CD8-positive, alpha-beta memory T cell (primary cell): ENCODE results near the gene C6orf47. TPM values are rescaled to one million over a fixed set of nuclear protein-coding genes. Genes with fewer than 3 reads are reported as not detected.
A peak's percentile ranks its signal among the peaks of the same experiment; 100 is the strongest.

Experiments used
- CTCF ChIA-PET: fragments of 350-600 bp; sonication (Branson Sonifier 250); formaldehyde crosslinking; loops from one replicate; lab custom pipeline; 2021; ENCODE audit warnings: antibody characterized with exemption; lab: Charles Lee
- POLR2A ChIA-PET: fragments of 350-600 bp; sonication (Branson Sonifier 250); formaldehyde crosslinking; loops from one replicate; lab custom pipeline; 2021; ENCODE audit warnings: antibody characterized with exemption; lab: Charles Lee
- DNase-seq, 5 donors: peaks; one replicate each; pipeline versions ENCODE4 v3.0.0 to v3.0.0-alpha.2; 2020 to 2022; ENCODE audit warnings: mixed read lengths in 1 of 5
- H3K27ac ChIP-seq: one replicate; pipeline ENCODE4 v1.7.0; 2013; ENCODE audit warnings: low read depth, mild to moderate bottlenecking, low read length, moderate library complexity
- H3K27me3 ChIP-seq: 2 replicates; pipeline ENCODE4 v1.7.0; 2013; ENCODE audit warnings: low read length, mild to moderate bottlenecking; ENCODE audit not compliant: insufficient read depth, poor library complexity, severe bottlenecking
- H3K36me3 ChIP-seq: 2 replicates; pipeline ENCODE4 v1.7.0; 2013; ENCODE audit warnings: mild to moderate bottlenecking, low read length, moderate library complexity; ENCODE audit not compliant: insufficient read depth
- H3K4me1 ChIP-seq: 2 replicates; pipeline ENCODE4 v1.7.0; 2013; ENCODE audit warnings: mild to moderate bottlenecking, low read length, moderate library complexity; ENCODE audit not compliant: insufficient read depth
- H3K4me3 ChIP-seq: 2 replicates; pipeline ENCODE4 v1.7.0; 2013; ENCODE audit warnings: mild to moderate bottlenecking, low read length
- H3K9me3 ChIP-seq: 2 replicates; pipeline ENCODE4 v1.7.0; 2013; ENCODE audit warnings: mild to moderate bottlenecking, low read length
- H3K27ac Mint-ChIP-seq, 8 donors: one replicate each; pipeline ENCODE4 v1.8.0; 2020 to 2021; ENCODE audit warnings: mixed read lengths in 8 of 8, mild to moderate bottlenecking in 6 of 8, inconsistent platforms in 3 of 8, moderate library complexity in 3 of 8
- H3K27me3 Mint-ChIP-seq, 2 donors: one replicate each; pipeline ENCODE4 v1.8.0; 2020 to 2021; ENCODE audit warnings: mixed read lengths in 2 of 2, mild to moderate bottlenecking in 1 of 2, moderate library complexity in 1 of 2
- H3K36me3 Mint-ChIP-seq, 3 donors: one replicate each; pipeline ENCODE4 v1.8.0; 2020 to 2021; ENCODE audit warnings: mixed read lengths in 3 of 3, inconsistent platforms in 1 of 3, mild to moderate bottlenecking in 1 of 3
- H3K4me1 Mint-ChIP-seq, 3 donors: one replicate each; pipeline ENCODE4 v1.8.0; 2020 to 2021; ENCODE audit warnings: mixed read lengths in 3 of 3, inconsistent platforms in 1 of 3, mild to moderate bottlenecking in 1 of 3
- H3K4me3 Mint-ChIP-seq, 7 donors: one replicate each; pipeline ENCODE4 v1.8.0; 2020 to 2021; ENCODE audit warnings: mixed read lengths in 7 of 7, mild to moderate bottlenecking in 6 of 7, moderate library complexity in 4 of 7, inconsistent platforms in 2 of 7
- H3K9me3 Mint-ChIP-seq, 5 donors: one replicate each; pipeline ENCODE4 v1.8.0; 2020 to 2022; ENCODE audit warnings: mixed read lengths in 5 of 5, mild to moderate bottlenecking in 3 of 5, moderate library complexity in 2 of 5, inconsistent platforms in 1 of 5
- polyA plus RNA-seq: library from polyadenylated mRNA; unstranded; fragments of 300-500 nt; fragmentation: Illumina TruSeq; gene quantifications from one replicate; pipeline ENCODE4 v1.2.3, GENCODE V29; 2021
- total RNA-seq, 2 experiments: library from RNA; stranded (reverse); gene quantifications; one replicate each; pipeline ENCODE4 v1.2.3, GENCODE V29; 2021

The C6orf47 gene
- total and polyA plus RNA-seq, 3 experiments from 2014 or later, result 19.5 to 37.0 (median 20.0) TPM

GRCh38 chr6:31619805-31620585 lies 40.6 kb downstream of the C6orf47 start:
- Mint-ChIP-seq H3K27me3 (peaks cover 0 to 3% of the 10 kb centered on the region in 2 donors), H3K27ac (peak overlapping the region; percentile 94 to 100 (median 98)), H3K9me3 (no peaks in the 10 kb centered on the region), H3K36me3 (peaks cover 0 to 31% (median 11%) of the 10 kb centered on the region in 3 donors), H3K4me1 (peaks cover 37 to 56% (median 47%) of the 10 kb centered on the region in 3 donors), H3K4me3 (peak overlapping the region; percentile 86 to 95 (median 91))
- Histone ChIP-seq H3K9me3 (no peaks in the 10 kb centered on the region), H3K36me3 (peaks cover 18% of the 10 kb centered on the region), H3K4me1 (peaks cover 37% of the 10 kb centered on the region), H3K27me3 (no peaks in the 10 kb centered on the region), H3K4me3 (peak overlapping the region; percentile 92), H3K27ac (peak overlapping the region; percentile 99)
- POLR2A ChIA-PET, result interaction anchor here (0.7 to 1.4 kb wide), 6 partner anchors 32 to 1834 kb away, joined by 4 to 10 read pairs (median 4); partner anchors contain the start of genes C6orf47 and GPANK1
- CTCF ChIA-PET, result interaction anchor here (0.7 to 1.8 kb wide), 6 partner anchors 23 to 203 kb away, joined by 3 to 5 read pairs (median 4); partner anchors contain the start of genes DDX39B, LST1 and LTB
- DNase-seq, result peak; percentile 95 to 98 (median 96)

- Histone ChIP-seq H3K36me3 (no peaks in the 10 kb centered on the region), H3K27ac (no peak overlapping the region), H3K4me3 (no peak overlapping the region), H3K27me3 (no peaks in the 10 kb centered on the region), H3K4me1 (peaks cover 40% of the 10 kb centered on the region), H3K9me3 (no peaks in the 10 kb centered on the region)
- H3K36me3 Mint-ChIP-seq, result peaks cover 0 to 7% (median 3%) of the 10 kb centered on the region in 3 donors
- CTCF ChIA-PET, result interaction anchor here (1.9 kb wide), 1 partner anchor 18 kb away, joined by 6 read pairs; no protein-coding TSS in a partner anchor
- peak overlapping the region in 6 of 8 donors; percentile 7 to 82 (median 58) for H3K27ac Mint-ChIP-seq
- POLR2A ChIA-PET, result interaction anchor here (0.6 kb wide), 1 partner anchor 35 kb away, joined by 3 read pairs; no protein-coding TSS in a partner anchor
- H3K4me3 Mint-ChIP-seq, result peak overlapping the region in 3 of 7 donors; percentile 38 to 53 (median 43)
- no peak for DNase-seq
- H3K27me3 Mint-ChIP-seq, result peaks cover 0 to 3% of the 10 kb centered on the region in 2 donors
- peaks cover 34 to 48% (median 44%) of the 10 kb centered on the region in 3 donors for H3K4me1 Mint-ChIP-seq
- H3K9me3 Mint-ChIP-seq, result no peaks in the 10 kb centered on the region
These were observed 43.6 kb downstream of the C6orf47 start for GRCh38 chr6:31617010-31617409.

DNA sequence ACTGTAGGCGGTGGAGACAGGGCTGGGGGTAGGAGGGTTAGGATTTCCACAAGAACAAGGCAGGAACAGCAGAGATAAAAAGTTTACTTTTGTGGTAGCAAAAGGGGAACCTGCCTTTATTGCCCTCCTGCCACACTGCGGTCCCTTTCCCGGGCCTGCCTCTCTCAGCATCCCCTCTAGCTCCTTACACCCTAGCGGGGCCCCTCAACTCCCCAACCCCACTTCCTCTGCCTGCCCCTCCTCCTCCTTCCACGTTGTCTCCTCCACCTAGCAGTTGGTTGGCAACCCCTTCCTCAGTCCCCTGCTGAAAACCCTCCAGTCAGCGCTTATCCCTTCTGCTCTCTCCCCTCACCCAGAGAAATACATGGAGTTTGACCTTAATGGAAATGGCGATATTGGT lies 44.8 kb downstream of the C6orf47 start:
- no peaks in the 10 kb centered on the region for H3K27me3 ChIP-seq
- peak in 1 of 5 donors; percentile 60 for DNase-seq
- Mint-ChIP-seq H3K27me3 (peaks cover 0 to 3% of the 10 kb centered on the region in 2 donors), H3K4me1 (peaks cover 25 to 37% (median 35%) of the 10 kb centered on the region in 3 donors), H3K9me3 (no peaks in the 10 kb centered on the region), H3K4me3 (peak overlapping the region in 6 of 7 donors; percentile 7 to 67 (median 50)), H3K36me3 (peaks cover 0 to 3% (median 0%) of the 10 kb centered on the region in 3 donors), H3K27ac (peak overlapping the region; percentile 16 to 78 (median 66))
- peak overlapping the region; percentile 54 for H3K27ac ChIP-seq
- H3K36me3 ChIP-seq, result no peaks in the 10 kb centered on the region
- CTCF ChIA-PET, result interaction anchor here (1.0 to 1.9 kb wide), 2 partner anchors 17 to 19 kb away, joined by 3 to 6 read pairs; no protein-coding TSS in a partner anchor
- peak overlapping the region; percentile 67 for H3K4me3 ChIP-seq
- H3K9me3 ChIP-seq, result no peaks in the 10 kb centered on the region
- H3K4me1 ChIP-seq, result peaks cover 29% of the 10 kb centered on the region
- POLR2A ChIA-PET, result interaction anchor here (1.5 kb wide), 1 partner anchor 36 kb away, joined by 6 read pairs; the partner anchor contains the start of gene BAG6

DNA sequence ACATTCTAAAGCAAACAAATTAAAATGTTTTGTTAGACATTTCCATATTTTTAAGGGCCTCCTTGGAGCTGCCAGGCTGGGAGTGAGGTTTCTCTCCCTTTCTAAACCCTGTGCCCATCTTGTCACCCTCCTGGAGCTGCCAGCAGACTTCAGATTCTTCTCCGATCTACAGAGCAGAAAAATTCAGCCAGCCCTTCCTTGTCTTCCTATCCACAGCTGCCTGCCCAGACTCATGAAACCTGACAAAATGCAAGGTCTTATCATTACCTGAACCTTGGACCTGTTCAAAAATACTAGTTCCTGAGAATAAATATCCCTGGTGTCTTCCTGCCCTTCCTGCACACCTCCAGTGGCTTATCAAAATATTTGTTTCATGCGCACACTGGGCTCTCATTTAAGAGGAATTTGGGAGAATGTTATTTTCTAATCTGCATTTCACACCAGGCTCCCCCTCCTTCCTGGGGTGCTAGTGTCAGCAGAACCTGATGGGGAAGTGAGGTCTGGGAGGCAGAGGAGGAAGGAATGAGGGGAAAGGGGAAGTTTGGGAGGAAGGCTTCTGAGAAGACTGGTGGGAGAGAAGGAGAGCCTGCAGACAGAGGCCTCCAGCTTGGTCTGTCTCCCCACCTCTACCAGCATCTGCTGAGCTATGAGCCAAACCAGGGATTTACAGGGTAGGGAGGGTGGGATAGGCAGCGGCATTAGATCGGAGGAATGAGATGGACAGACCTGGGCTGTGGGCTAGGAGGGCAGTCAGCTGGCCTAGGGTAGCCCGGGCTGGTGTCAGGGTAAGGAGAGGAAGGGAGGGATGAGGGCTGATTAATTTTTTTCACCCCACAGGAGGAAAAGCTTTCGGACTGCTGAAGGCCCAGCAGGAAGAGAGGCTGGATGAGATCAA lies 45.6 kb downstream of the C6orf47 start, which contains the start of gene AIF1:
Gene AIF1 (plus strand): TSS at position 551 of the 895 bp plus-strand sequence. CDS start 96 bp downstream, at position 647.
- peaks cover 0 to under 1% (median 0%) of the 10 kb centered on the region in 3 donors for H3K36me3 Mint-ChIP-seq
- no peaks in the 10 kb centered on the region for H3K9me3 Mint-ChIP-seq
- peaks cover 0 to 3% of the 10 kb centered on the region in 2 donors for H3K27me3 Mint-ChIP-seq
- ChIA-PET POLR2A (interaction anchor here (1.5 kb wide), 1 partner anchor 37 kb away, joined by 6 read pairs; the partner anchor contains the start of gene BAG6), CTCF (interaction anchor here (1.0 to 1.9 kb wide), 2 partner anchors 16 to 18 kb away, joined by 3 to 6 read pairs; no protein-coding TSS in a partner anchor)
- Histone ChIP-seq H3K4me1 (peaks cover 29% of the 10 kb centered on the region), H3K4me3 (peak within 1 kb of the TSS; percentile 67), H3K9me3 (no peaks in the 10 kb centered on the region), H3K27ac (peak within 1 kb of the TSS; percentile 54), H3K27me3 (no peaks in the 10 kb centered on the region), H3K36me3 (no peaks in the 10 kb centered on the region)
- DNase-seq, result no peak
- H3K4me3 Mint-ChIP-seq, result peak within 1 kb of the TSS in 6 of 7 donors; percentile 36 to 67 (median 62)
- peaks cover 24 to 35% (median 33%) of the 10 kb centered on the region in 3 donors for H3K4me1 Mint-ChIP-seq
- H3K27ac Mint-ChIP-seq, result peak within 1 kb of the TSS; percentile 38 to 78 (median 68)

GRCh38 chr6:31614075-31614619 lies 46.4 kb downstream of the C6orf47 start:
- no peak for DNase-seq
- no peaks in the 10 kb centered on the region for H3K9me3 ChIP-seq
- peaks cover 25% of the 10 kb centered on the region for H3K4me1 ChIP-seq
- H3K27ac ChIP-seq, result no peak overlapping the region
- Mint-ChIP-seq H3K4me1 (peaks cover 20 to 29% (median 27%) of the 10 kb centered on the region in 3 donors), H3K9me3 (no peaks in the 10 kb centered on the region), H3K27me3 (peaks cover 0 to 3% of the 10 kb centered on the region in 2 donors), H3K4me3 (peak overlapping the region in 1 of 7 donors; percentile 62), H3K27ac (peak overlapping the region in 1 of 8 donors; percentile 47), H3K36me3 (peaks cover 0 to 1% (median 0%) of the 10 kb centered on the region in 3 donors)
- ChIA-PET POLR2A (no interaction called here), CTCF (interaction anchor here (1.9 kb wide), 1 partner anchor 15 kb away, joined by 6 read pairs; no protein-coding TSS in a partner anchor)
- no peaks in the 10 kb centered on the region for H3K27me3 ChIP-seq
- no peaks in the 10 kb centered on the region for H3K36me3 ChIP-seq
- no peak overlapping the region for H3K4me3 ChIP-seq

GRCh38 chr6:31610968-31611367 lies 49.6 kb downstream of the C6orf47 start:
- H3K9me3 Mint-ChIP-seq, result no peaks in the 10 kb centered on the region
- ChIA-PET CTCF (interaction anchor here (1.2 to 1.8 kb wide), 2 partner anchors 13 to 60 kb away, joined by 4 to 8 read pairs; no protein-coding TSS in a partner anchor), POLR2A (no interaction called here)
- no peak for DNase-seq
- Histone ChIP-seq H3K27me3 (no peaks in the 10 kb centered on the region), H3K4me1 (peaks cover 14% of the 10 kb centered on the region), H3K9me3 (no peaks in the 10 kb centered on the region), H3K4me3 (no peak overlapping the region), H3K36me3 (no peaks in the 10 kb centered on the region), H3K27ac (no peak overlapping the region)
- H3K27me3 Mint-ChIP-seq, result peaks cover 0 to 3% of the 10 kb centered on the region in 2 donors
- no peak overlapping the region for H3K4me3 Mint-ChIP-seq
- peaks cover 12 to 15% (median 15%) of the 10 kb centered on the region in 3 donors for H3K4me1 Mint-ChIP-seq
- H3K36me3 Mint-ChIP-seq, result peaks cover 0 to 1% (median 0%) of the 10 kb centered on the region in 3 donors
- no peak overlapping the region for H3K27ac Mint-ChIP-seq
